NCI-H128 (cell line): ENCODE data around the gene TESMIN.

Experiments used
- DNase-seq: peaks from one replicate; lab custom pipeline; 2025; ENCODE audit not compliant: unreplicated experiment; lab: John Stamatoyannopoulos, UW

TESMIN gene

DNA sequence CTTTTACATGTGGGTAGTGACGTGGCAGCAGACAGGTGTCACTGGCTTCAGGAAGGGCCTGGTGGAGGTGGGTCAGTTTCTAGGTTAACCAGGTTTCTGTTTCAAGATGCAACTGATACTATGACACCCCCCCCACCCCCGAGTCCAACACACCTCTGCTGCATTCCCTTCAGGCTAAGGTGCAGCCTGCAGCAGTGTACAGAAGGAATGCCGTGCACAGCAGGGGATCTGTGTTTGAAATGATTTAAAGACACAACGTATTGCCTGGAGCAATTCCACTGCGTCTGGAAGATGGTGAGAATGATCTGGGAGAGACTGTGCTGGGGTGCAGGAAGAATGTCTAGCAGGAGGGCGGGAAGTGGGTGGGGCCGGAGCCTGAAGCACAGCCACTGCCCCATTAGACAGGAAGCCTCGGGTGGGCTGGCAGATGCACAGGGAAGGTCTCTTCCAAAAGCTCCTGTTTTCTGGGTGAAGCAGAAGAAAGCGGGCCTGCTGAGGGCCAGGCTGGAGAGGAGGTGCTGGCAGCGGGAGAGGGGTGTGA lies 11.9 kb upstream of the TESMIN start:
- no peak for DNase-seq

DNA sequence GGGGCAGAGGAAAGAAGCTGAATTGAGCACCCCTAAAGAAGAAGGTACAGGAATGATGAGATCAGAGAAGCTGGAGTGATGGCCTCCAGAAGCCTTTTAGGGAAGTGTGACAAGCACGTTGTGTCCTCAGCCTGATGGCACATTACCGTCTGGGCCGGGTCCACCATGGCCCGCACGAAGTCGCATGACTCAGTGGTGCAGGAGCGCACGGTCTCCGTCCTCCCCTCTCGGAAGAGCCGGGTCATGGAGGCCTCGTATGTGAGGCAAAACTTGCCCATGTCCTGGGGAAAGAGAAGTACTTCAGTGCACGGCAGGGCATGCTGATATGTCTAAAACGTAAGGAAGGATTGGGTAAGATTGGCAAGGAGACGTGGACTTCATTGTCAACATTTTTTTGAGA lies 11.2 kb upstream of the TESMIN start:
- DNase-seq: no peak

DNA sequence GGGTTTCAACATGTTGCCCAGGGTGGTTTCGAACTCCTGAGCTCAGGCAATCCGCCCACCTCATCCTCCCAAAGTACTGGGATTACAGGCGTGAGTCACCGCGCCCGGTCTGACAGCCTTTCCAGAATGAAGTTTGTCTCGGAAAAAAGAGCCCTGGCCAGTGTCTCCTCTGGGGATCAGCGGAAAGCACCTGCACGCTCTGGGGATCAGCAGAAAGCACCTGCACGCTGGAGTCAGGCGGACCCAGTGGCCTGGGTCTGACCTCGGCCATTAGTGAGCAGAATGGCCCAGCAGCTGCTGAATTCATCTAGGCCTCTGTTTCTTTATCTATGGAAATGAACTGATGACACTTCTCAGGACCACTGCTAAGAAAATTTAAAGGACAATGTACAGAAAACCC lies 10.5 kb upstream of the TESMIN start:
- DNase-seq: no peak

DNA sequence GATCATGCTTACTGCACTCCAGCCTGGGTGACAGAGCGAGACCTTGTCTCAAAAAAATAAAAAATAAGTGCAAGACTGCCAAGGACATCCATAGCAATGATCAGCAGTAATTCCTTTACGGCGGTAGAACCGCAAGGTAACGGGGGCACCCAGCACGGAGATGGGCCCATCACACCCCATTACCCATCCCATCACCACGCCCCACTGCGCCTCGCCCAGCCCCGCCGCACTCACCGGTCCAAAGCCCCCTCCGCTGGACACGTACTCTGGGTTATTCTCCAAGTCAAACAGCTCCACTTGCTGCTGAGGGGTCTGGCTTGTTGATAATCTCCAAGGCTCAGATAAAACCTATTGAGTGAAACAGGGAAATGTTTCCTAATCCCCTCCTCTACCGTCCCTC lies 8.7 kb upstream of the TESMIN start:
- no peak for DNase-seq

DNA sequence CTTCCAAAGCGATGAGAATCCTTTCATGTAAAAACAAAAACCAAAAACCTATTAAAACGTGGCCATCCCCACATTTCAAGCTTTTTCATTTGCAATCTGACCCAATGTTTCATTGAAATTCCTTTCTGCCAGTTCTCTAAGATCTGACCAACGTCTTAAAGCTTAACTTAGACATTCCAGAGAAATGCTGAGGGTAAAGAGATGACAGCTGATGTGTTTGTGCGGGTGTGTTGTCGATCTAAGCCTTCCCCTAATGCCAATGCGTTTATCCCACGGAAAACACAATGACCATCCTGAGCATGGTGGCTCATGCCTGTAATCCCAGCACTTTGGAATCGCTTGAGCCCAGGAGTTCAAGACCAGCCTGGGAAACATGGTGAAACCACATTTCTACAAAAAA lies 6.4 kb upstream of the TESMIN start:
- DNase-seq: no peak

DNA sequence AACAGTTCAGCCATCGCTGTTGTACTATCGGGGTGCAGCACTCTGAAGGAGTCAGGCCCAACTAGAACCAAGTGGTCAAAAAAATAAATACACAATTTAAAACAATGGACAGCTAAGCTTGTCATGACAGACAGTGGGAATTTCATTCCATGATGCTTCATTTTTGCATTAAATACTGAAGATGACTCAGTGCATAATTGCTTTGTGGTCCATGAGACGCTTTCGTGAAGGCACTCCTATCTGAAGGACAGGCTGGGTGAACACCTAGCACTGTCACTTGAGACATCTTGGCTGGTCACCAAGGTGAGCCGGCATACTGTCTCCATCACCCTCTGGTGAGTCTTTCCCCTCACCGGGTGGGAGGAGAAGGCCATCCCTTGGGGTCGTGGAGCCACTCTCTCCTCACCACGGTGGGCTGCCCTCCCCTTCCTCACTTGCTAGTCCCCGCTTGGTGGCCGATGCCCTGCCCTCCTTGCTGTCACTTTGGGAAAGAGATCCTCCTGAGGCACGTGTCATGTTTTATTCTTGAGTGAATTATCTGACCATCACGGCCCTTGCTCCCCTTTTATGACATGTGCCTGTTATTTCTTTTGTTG lies 4.9 kb upstream of the TESMIN start:
- no peak for DNase-seq

DNA sequence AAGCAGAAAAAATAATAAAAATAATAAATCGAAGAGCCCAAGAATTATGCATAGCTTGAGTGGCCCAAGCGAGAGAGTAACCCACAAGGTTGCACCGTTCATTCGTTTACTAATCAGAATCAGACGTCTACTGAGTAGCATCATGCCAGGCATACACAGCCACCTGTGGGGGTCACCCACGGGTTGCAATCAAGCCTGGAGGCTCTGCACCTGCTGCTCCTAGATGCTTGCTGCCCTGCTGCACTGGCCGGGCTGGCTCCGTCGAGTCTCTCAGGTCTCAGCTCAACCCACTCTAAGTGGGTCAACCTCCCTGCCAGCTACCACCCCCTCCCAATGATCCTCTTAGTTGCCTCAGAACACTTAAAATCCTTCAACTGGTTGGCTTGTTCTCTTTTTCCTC lies 2.0 kb upstream of the TESMIN start:
- DNase-seq: no peak

DNA sequence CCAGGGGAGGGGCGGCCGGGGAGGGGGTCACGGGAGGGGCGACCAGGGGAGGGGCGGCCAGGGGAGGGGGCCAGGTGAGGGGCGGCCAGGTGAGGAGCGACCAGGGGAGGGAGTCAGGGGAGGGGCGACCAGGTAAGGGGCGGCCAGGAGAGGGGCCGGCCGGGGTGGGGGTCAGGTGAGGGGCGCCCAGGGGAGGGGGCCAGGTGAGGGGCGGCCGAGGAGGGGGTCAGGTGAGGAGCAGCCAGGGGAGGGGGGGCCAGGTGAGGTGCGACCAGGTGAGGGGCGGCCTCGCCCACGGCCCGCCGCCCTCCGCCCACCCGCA lies 355 bp downstream of the TESMIN start:
- no peak for DNase-seq

DNA sequence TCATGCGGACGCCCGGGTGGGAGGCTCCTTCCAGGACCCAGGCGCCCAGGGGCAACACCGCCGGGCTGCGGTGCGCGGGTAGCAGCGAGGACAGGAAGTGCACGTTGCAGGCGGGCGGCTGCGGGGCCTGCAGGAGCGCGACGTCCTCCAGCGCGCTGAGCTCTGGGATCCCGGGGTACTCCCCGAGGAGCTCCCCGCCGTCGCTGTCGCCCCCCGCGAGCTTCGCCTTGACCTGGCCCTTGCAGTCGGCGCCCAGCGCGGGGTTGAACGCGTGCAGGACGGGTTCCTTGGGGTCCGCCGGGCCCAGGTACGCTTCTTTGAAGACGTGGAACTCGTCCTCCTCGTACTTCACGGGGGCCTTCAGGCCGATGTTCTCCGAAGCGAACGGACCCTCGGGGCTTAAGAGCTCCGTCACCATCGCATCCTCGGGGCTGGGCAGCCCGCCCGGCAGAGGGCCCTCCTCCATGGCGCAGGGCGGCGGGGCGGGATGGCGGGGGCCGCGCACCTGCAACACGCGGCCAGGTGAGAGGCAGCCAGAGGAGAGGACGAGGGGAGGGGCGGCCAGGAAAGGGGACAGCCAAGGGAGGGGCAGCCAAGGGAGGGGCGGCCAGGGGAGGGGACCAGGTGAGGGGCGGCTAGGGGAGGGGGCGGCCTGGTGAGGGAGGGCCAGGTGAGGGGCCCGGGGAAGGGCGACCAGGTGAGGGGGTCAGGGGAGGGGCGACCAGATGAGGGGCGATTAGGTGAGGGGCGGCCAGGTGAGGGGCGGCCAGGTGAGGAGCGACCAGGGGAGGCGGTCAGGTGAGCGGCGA lies 921 bp downstream of the TESMIN start:
- no peak for DNase-seq

DNA sequence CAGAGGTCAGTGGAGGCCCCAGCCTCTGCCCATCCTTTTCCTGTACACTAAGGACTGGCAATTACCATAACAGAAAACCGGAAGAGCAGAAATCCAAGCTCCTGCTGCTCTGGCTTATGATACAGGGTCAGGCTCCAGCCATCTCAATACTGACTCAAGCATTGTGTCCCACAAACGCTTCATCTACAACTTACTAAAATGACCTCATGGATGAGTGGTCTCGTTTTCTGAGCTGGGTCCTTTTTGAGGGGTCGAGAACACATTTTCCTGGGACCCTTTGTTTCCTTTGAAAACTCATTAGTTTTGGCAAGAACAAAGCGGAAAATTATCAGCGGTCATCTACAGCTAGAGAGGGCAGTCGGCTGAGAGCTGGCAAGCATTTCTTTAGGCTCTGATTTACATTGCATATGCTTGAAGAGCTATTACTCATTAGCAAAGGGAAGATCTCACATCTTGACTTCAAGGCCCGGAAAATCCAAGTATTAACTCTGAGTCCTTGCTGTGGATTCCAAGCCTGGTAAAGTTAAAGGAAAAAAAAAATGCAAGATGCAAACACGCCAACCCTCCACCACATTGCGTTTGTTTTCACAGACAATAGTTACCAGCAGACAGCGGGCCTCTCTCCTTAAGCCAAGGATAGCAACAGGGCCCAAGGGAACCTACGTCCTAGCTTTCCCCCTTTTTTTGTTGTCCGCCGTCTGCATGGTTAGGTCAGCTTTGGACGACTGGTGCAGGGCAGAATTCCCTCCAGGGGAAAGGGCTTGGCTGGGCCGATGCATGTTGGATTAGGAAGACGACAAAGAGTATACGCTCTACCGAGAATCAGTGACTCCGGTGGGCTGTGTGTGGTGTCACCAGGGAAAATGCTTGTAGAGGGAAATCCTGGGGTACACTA lies 1.8 kb downstream of the TESMIN start:
- DNase-seq: no peak

DNA sequence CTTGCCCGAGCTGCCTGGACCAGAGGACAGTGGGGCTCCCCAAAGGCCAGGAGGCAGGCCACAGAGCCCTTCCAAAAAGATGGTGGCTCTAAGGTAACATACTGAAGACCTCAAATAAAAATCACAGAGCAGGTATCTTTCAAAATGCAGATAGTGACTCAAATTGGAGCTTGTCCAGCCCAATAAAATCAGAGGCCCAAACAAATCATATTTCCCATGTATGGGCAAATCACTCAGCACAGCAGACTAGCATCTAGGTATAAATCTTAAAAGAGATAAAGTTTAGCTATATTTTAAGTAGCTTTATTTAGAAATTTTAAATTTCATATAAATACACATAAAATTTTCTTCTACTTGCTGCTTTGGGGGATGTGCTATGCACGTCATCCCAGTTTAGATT lies 3.3 kb downstream of the TESMIN start:
- no peak for DNase-seq

DNA sequence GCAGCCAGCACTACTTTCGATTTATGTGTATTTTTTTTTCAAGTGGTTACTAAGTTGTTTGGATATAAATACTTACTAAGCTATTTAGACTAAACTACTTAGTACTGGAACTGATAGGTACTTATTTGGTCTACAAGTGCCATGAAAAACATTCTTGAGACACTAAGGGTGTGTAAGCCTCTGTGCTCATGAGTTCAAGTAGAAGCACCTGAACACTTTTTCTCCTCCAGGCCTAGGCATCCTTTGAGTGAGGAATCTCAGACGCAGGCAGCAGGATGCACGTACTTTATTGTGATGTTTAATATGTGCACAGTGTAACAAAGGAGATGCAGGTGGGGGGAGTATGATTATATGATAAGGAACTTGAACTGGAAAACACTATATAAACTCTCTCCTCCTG lies 7.8 kb downstream of the TESMIN start:
- no peak for DNase-seq

DNA sequence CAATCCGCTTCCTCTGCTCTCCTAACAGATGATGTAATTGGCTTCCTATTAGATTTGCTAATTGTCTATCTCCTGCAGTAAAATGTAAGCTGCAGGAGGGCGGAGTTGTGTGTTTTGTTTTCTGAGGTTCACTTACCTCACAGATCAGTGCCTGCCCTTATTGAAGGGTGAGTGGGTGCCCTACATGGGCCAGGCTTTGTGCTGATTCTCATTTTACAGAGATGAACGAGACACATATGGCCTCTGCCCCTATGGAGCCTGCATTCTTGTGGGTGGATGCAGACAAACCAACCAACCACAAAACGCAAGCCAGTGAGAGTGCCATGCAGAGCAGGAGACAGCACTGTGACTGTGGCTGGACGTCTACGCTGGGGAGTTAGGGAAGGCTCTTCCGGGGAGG lies 9.9 kb downstream of the TESMIN start:
- no peak for DNase-seq

DNA sequence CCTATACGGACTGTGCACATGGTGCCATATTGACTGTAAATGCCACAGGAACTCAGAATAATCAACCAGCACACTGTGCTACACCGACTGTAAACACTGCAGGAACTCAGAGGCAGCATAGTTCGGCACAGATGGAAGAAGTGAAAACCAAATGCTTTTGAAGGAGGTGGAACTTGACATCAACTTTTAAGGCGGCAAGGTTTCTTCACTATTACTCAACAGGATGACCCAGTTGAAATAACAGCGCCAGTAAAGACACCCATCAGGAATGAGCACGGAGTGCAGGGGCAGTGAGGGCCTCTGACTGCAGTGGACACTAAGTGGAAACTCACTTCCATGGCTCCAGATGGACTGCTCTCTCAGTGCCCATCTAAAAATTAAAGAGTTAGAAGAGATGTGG lies 15.7 kb downstream of the TESMIN start:
- DNase-seq: no peak

DNA sequence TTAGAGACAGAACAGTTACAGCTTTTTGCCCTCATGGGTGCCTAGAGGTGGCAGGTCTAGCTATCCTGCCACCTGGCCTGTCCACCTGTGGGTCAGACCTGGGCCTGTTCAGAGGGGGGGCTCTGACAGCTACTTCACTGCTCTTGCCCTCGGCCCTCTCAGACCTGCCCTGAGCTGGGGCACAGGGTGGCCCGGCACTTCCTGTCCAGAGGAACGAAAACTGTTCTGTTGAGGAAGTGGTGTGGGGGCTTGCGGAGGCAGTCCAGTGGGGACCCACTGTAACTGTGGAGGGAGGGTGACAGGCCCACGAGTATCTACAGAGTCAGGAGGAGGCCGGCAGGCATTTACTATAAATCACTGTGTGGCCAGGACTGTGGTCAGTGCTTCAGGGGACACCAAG lies 16.2 kb downstream of the TESMIN start:
- no peak for DNase-seq

DNA sequence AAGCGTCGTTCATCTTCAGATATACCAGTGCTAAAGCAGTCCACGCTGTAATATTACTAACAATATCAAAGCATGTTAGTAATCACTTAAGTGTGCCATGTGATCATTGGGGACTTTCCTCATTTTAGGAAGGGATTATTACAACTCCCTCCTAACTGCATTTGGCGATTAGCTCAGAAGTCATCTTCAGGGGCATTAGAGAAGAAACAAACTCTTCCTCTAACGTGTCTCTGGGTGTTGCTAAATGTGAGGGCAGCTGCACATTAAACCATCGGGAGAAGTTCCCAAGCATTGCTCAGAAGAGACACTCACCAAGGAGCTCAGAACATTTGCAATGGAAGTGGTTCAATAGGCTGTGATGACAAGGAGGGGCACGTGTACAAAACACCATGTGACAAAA lies 17.2 kb downstream of the TESMIN start:
- no peak for DNase-seq

DNA sequence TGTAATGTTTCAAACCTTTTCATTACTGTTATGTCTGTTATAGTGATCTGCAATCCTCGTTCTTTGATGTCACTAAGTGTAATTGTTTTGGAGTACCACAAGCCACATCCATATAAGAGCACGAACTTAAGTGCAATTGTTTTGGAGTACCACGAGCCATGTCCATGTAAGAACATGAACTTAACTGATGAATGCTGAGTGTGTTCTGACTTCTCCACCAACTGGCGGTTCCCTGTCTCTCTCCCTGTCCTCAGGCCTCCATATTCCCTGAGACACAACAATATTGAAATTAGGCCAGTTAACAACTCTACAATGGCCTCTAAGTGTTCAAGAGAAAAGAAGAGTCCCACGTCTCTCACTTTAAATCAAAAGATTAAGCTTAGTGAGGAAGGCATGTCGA lies 23.5 kb downstream of the TESMIN start:
- DNase-seq: no peak

DNA sequence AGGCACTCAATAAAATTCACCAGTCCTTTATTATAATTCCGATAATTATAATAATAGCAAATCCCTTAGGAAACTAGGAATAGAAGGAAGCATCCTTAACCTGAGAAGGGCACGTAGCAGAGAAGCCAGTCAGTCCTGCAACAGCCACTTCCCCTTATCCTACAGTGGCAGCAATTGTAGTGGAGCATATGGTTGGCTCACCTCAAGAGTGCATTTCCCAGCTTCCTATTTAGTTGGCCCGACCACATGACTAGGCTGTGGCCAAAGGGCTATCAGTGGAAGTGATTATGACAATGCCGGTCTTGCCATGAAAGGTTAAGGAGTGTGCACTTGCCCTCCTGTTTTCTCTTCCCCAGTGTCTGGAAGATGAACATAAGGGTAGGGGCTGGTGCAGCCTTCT lies 27.0 kb downstream of the TESMIN start:
- DNase-seq: no peak

DNA sequence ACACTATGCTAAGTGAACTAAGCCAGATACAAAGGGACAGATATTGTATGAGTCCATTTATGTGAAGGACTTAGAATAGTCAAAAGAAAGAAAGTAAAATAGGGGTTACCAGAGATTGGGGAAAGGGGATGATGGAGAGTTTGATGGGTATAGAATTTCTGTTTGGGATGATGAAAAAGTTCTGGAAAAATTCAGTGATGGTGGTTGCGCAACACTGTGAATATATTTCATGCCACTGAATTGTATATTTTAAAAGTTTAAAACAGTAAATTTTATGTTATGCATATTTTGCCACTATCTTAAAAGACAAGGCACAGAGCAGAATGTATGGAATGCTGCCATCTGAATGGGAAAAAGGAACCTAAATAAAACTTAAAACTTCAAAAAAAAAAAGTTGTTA lies 29.2 kb downstream of the TESMIN start:
- no peak for DNase-seq

DNA sequence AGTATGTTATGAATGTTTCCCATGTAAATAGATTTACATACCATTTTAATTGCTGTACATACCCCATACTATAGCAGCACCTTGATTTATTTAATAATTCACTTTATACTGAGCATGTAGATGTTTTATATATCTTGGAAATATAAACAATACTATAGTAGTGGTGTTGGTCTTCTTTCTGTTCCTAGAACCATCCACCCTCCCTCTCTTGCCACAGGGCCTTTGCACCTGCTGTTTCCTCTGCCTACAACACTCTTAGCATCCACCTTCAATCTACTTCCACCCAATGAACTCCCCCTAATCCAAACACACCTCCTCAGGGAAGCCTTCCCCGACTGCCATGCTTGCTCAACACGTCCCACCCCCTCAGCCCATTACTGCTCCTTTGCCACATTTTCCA lies 30.2 kb downstream of the TESMIN start:
- DNase-seq: no peak

DNA sequence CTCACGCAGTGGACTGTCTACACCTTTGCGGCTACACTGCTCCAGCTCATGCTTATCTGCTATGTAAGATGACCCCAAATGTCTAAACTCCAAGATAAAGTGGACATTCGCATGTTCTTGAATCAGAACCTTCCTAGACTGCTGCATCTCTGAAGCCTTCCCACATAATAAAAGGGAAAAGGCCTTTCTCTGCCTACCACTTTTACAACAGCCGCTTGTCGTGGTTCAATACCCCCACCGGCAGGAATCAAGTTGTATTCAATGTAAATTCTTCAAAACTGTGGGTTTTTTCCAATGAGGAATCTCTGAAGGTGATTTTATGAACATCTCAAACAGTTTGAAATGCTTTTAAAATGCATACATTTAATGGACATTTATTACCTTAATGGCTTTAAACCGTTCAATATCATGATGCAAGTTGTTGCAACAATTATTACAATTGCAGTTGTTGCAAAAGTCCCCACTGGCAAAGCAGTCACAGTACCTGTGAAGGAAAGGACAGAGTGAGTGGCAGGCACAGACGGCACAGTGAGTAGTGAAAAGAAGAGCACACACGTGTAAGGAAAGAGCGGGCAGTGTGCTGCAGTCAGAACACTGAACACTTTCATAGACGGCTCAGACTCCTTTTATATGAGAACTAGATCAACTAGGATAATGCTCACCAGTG lies 35.7 kb downstream of the TESMIN start:
- DNase-seq: no peak
